Spleen (tissue), 7 donors: ENCODE results near the gene ATE1.

Experiments
- CTCF ChIP-seq, 11 experiments: fragments of 200-600 bp in 7 of 11; fragments of 450-650 bp in 4 of 11; sonication (generic) in 4 of 11; IDR thresholded peaks in 8 of 11; conservative IDR thresholded peaks in 3 of 11; 1 replicate in 7 of 11; 2 replicates in 4 of 11; pipeline versions ENCODE4 v1.4.0 to v1.8.0; 2016 to 2021; ENCODE audit warnings: antibody characterized with exemption in 11 of 11, inconsistent platforms in 4 of 11, mild to moderate bottlenecking in 1 of 11
- POLR2A ChIP-seq, 3 donors: fragments of 450-650 bp; IDR thresholded peaks; one replicate each; pipeline ENCODE4 v1.5.1; 2017; ENCODE audit warnings: antibody characterized with exemption in 3 of 3, mild to moderate bottlenecking in 1 of 3
- POLR2AphosphoS5 ChIP-seq, 3 donors: sonication (generic); formaldehyde crosslinking; IDR thresholded peaks; one replicate each; pipeline ENCODE4 v1.5.1; 2017; ENCODE audit warnings: antibody characterized with exemption in 3 of 3
- donor health status: DM: no; HTN: no; CAD: no; lungs with moderate emphysema.
- donor health status: DM: no; HTN: no; CAD: no.
- donor health status: DM: no; HTN: no; CAD: no.

- TF ChIP-seq CTCF (IDR thresholded peaks at IDR 0.05 in 8 of 11, conservative IDR thresholded peaks at IDR 0.05 in 3 of 11): no peak
- TF ChIP-seq POLR2A (IDR thresholded peaks at IDR 0.05): no peak
- TF ChIP-seq POLR2AphosphoS5 (IDR thresholded peaks at IDR 0.05): no peak
Observed at GRCh38 chr10:121942749-121943416, 15.1 kb upstream of the ATE1 start.
